GM12864 (cell line): ENCODE measurements around the gene PSIP1.
"Not testable (repeated sequence)": the region's sequence is repeated elsewhere in the genome, so short reads cannot be mapped to it uniquely, and the experiment has no call there.

ENCODE experiments used
- DNase-seq: peaks from one replicate; pipeline ENCODE4 v3.0.0-alpha.2; 2011; ENCODE audit warnings: low read depth
- H3K4me3 ChIP-seq: 2 replicates; pipeline ENCODE4 v1.5.1; 2011; ENCODE audit warnings: mild to moderate bottlenecking, low read depth, low read length, control low read depth
- TF ChIP-seq, protein P1 (sequence below): IDR thresholded peaks from 2 replicates; pipeline ENCODE4 v1.5.1; 2011; ENCODE audit warnings: low read depth, mild to moderate bottlenecking, moderate library complexity, low read length, control low read depth, inconsistent platforms; ENCODE audit errors: missing control alignments

Gene PSIP1

DNA sequence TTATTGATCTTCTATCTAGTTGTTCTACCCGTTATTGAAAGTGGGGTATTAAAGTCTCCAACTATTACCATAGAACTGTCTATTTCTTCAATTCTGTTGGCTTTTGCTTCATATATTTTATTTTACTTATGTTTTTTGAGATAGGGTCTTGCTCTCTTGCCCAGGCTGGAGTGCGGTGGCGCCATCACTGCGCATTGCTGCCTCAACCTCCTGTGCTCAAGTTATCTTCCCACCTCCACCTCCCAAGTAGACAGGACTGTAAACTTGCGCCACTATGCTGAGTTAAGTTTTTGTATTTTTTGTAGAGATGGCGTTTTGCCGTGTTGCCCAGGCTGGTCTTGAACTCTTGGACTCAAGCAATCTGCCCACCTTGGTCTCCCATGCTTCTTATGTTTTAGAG lies 71.9 kb downstream of the PSIP1 start:
- no peak for DNase-seq
- H3K4me3 ChIP-seq: no peak overlapping the region
- TF ChIP-seq, protein P1, sequence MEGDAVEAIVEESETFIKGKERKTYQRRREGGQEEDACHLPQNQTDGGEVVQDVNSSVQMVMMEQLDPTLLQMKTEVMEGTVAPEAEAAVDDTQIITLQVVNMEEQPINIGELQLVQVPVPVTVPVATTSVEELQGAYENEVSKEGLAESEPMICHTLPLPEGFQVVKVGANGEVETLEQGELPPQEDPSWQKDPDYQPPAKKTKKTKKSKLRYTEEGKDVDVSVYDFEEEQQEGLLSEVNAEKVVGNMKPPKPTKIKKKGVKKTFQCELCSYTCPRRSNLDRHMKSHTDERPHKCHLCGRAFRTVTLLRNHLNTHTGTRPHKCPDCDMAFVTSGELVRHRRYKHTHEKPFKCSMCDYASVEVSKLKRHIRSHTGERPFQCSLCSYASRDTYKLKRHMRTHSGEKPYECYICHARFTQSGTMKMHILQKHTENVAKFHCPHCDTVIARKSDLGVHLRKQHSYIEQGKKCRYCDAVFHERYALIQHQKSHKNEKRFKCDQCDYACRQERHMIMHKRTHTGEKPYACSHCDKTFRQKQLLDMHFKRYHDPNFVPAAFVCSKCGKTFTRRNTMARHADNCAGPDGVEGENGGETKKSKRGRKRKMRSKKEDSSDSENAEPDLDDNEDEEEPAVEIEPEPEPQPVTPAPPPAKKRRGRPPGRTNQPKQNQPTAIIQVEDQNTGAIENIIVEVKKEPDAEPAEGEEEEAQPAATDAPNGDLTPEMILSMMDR: no peak

DNA sequence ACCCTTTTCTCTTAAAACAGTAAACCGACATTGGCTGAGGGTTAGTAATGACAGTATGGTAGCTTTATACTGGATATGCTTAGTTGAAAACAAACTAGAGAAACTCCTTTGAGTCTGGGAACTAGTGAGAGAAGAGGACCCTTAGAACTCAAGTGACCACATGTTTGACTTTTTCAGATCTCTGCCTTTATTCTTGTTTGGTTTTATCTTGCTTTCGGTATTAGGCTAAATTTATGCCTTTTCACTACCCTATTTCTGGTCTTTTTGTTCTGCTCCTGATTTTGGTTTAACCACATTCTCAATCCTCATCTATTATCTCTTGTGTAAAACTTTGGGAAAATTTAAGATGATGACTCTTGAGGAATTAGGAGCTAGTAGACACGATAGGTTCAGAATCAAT lies 77.1 kb downstream of the PSIP1 start:
- H3K4me3 ChIP-seq: no peak overlapping the region
- DNase-seq: no peak
- TF ChIP-seq, protein P1: no peak

DNA sequence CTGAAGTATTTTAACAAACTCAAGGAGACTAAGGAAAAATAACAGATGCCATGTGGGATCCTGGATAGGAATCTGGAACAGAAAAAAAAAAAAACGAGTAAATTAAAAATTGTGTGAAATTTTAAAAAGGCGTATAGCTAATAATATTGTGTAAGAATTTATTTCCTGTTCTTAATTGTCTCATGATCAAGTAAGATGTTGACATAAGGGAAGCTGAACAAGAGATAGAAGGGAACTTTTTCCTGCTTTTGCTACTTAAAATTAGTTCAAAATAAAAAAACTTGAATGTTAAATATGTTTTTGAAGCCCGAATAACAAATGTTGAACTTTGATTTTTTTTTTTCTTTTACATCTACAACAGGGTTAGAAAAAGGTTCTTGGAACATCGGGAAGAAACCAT lies 77.6 kb downstream of the PSIP1 start:
- DNase-seq: no peak
- TF ChIP-seq, protein P1: no peak
- no peak overlapping the region for H3K4me3 ChIP-seq

DNA sequence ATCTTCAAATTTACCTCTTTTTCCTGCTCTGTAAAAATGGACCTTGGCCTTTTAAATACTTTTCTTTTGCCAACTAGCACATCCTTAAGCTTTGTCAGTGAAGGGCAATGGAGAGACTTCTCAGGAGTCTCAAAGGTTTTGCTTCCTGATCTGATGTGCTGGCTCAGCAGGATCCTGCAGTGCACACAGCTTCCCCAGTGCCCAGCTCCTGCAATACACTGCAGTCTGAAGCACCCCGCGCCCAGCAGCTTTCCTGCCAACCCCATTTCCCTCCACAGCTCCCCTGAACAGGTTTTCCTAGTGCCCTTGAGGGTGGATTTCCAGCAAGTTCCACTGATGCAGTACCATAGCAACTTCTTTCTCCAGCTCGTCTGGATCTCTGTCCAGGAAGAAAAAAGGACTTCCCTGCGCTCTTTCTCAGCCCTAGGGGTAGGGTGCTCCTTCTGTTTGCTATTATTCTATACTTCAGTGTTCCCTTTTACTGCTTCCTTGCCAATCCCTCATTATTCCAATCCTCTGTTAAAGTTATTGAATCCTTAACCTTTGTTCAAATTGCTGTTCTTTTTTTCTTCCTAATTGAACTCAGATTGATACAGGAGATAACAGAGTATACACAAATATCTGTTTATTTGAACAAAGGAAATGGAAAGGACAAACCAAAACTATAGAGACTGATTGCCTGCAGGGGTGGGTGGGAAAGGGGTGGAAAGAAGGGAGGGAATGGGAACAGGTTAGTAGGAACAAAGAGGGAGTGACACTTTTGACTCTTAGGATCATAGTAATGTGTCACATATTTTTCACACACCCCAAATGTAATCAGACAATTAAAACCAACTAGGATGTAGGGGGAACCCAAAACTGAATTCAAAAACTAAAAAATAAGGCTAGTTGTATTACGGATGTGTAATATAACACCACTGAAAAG lies 79.6 kb downstream of the PSIP1 start:
- TF ChIP-seq, protein P1: no peak
- no peak for DNase-seq
- no peak overlapping the region for H3K4me3 ChIP-seq

DNA sequence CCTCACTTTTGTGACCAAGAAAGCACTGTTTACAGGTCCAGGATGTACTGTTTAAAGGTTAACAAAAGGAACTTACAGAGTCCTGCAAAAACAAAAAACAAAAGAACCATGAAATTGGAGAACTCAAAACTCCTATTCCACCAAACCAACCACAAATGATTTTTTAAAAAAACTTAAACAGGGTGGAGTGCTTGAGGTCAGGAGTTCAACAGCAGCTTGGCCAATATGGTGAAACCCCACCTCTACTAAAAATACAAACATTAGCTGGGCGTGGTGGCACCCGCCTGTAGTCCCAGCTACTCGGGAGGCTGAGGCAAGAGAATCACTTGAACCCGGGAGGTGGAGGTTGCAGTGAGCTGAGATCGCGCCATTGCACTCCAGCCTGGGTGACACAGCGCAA lies 83.1 kb downstream of the PSIP1 start:
- DNase-seq, H3K4me3 ChIP-seq: not testable (repeated sequence)

GRCh38 chr9:15426019-15426418 lies 84.8 kb downstream of the PSIP1 start:
- TF ChIP-seq, protein P1: no peak
- no peak for DNase-seq
- no peak overlapping the region for H3K4me3 ChIP-seq

GRCh38 chr9:15423231-15423985 lies 87.4 kb downstream of the PSIP1 start:
- peak overlapping the region; percentile 81 for H3K4me3 ChIP-seq
- TF ChIP-seq, protein P1: peak; percentile 13
- no peak for DNase-seq
